ENCODE results near the gene PYM1. TPM values are rescaled to one million over a fixed set of nuclear protein-coding genes. Genes with fewer than 3 reads are reported as not detected.

PYM1 gene
- total and polyA plus RNA-seq, 8 donors: 27.3 to 36.4 (median 33.0) TPM

- H3K4me3 ChIP-seq: peak overlapping the region; percentile 42 to 98
- no peak for TF ChIP-seq CTCF (IDR thresholded peaks at IDR 0.05)
- DNase-seq: peak in 3 of 4 donors; percentile 44 to 95 (median 45)
- ATAC-seq: peak; percentile 7
- H3K27ac ChIP-seq: peak overlapping the region; percentile 96 to 98
- intact Hi-C loops (cut with DNase I): no loop called here
- H3K9me3 ChIP-seq: no peaks in the 10 kb centered on the region
- H3K36me3 ChIP-seq: peaks cover 0 to 8% of the 10 kb centered on the region in 2 donors
- no peaks in the 10 kb centered on the region for H3K27me3 ChIP-seq
- H3K4me1 ChIP-seq: peaks cover 3 to 57% of the 10 kb centered on the region in 2 donors
These were observed 45.4 kb upstream of the PYM1 start for GRCh38 chr12:55972911-55973598.

- peaks cover 0 to 57% of the 10 kb centered on the region in 2 donors for H3K4me1 ChIP-seq
- ATAC-seq (no peak), DNase-seq (no peak)
- intact Hi-C loops (cut with DNase I): no loop called here
- H3K36me3 ChIP-seq: peaks cover 0 to 8% of the 10 kb centered on the region in 2 donors
- H3K27me3 ChIP-seq: no peaks in the 10 kb centered on the region
- H3K27ac ChIP-seq: peak overlapping the region; percentile 96 to 98
- H3K9me3 ChIP-seq: no peaks in the 10 kb centered on the region
- peak overlapping the region; percentile 42 to 98 for H3K4me3 ChIP-seq
- TF ChIP-seq CTCF (IDR thresholded peaks at IDR 0.05): no peak
These were observed 44.8 kb upstream of the PYM1 start for GRCh38 chr12:55972456-55972855.

- ATAC-seq (peak; percentile 5), DNase-seq (no peak)
- Histone ChIP-seq H3K27ac (peak overlapping the region; percentile 96 to 98), H3K27me3 (no peaks in the 10 kb centered on the region), H3K9me3 (no peaks in the 10 kb centered on the region), H3K4me1 (peaks cover 0 to 57% of the 10 kb centered on the region in 2 donors), H3K36me3 (peaks cover 0 to 8% of the 10 kb centered on the region in 2 donors), H3K4me3 (peak overlapping the region in 1 of 2 donors; percentile 98)
- intact Hi-C loops (cut with DNase I): no loop called here
- TF ChIP-seq CTCF (IDR thresholded peaks at IDR 0.05): no peak
These were observed 44.3 kb upstream of the PYM1 start for GRCh38 chr12:55972042-55972441.

GRCh38 chr12:55970775-55971174 is 43.1 kb upstream of the PYM1 start:
- H3K36me3 ChIP-seq: peaks cover 0 to 8% of the 10 kb centered on the region in 2 donors

More at GRCh38 chr12:55970775-55971174, 43.1 kb upstream of the PYM1 start:
- Histone ChIP-seq H3K27me3 (no peaks in the 10 kb centered on the region), H3K4me1 (peaks cover 5 to 51% of the 10 kb centered on the region in 2 donors), H3K9me3 (no peaks in the 10 kb centered on the region), H3K27ac (no peak overlapping the region), H3K4me3 (no peak overlapping the region)
- no peak for DNase-seq
- no peak for ATAC-seq
- no peak for TF ChIP-seq CTCF (IDR thresholded peaks at IDR 0.05)
- intact Hi-C loops (cut with DNase I): no loop called here
